K562 (cell line): Measurements from ENCODE around the gene SLC4A4. TPM values are rescaled to one million over a fixed set of nuclear protein-coding genes. Genes with fewer than 3 reads are reported as not detected.

Source experiments
- ATAC-seq: fragments of 200-7000 bp; cut with Tn5 transposase; 3 replicates; pipeline ENCODE4 v1.9.1; 2020; ENCODE audit warnings: moderate library complexity
- BruUV-seq: library from RNA; stranded (reverse); fragments of 400-500 nt; replicated peaks from 2 replicates; lab custom pipeline; 2021; lab: Mats Ljungman, UMichigan
- CTCF ChIA-PET: fragments of 300-600 bp; formaldehyde crosslinking; extraction: SDS; loops from one replicate; lab custom pipeline; 2021; ENCODE audit warnings: low intra/inter-chr PET ratio; lab: Yijun Ruan, JAX
- POLR2A ChIA-PET: fragments of 300-600, 350-650 bp; sonication (Branson Sonifier 250); formaldehyde crosslinking; extraction: SDS; loops from one replicate; lab custom pipeline; 2021; ENCODE audit warnings: antibody characterized with exemption, inconsistent platforms; lab: Yijun Ruan, JAX
- DNase-seq, 4 experiments: peaks; one replicate each; pipeline versions ENCODE4 v3.0.0 to v3.0.0-alpha.2; 2011 to 2018; ENCODE audit warnings: low spot score in 3 of 4, mixed read lengths in 3 of 4; ENCODE audit errors: extremely low read depth in 1 of 4
- FAIRE-seq: peaks from 2 replicates; lab custom pipeline; 2011; peaks lifted over from hg19 to GRCh38; lab: Jason Lieb, UNC
- H2AFZ ChIP-seq: 2 replicates; pipeline ENCODE4 v1.6.0; 2011; ENCODE audit warnings: low read depth, low read length, control low read depth, inconsistent platforms
- H3K27ac ChIP-seq: fragments of 200-600 bp; 3 replicates; pipeline ENCODE4 v1.8.0; 2011; ENCODE audit warnings: low read depth, mild to moderate bottlenecking, control low read depth, inconsistent platforms, low read length, moderate library complexity, mixed read lengths; ENCODE audit errors: extremely low read depth
- H3K27me3 ChIP-seq, 2 experiments: fragments of 300-600 bp in 1 of 2; 2 replicates in 1 of 2; 3 replicates in 1 of 2; pipeline versions ENCODE4 v1.6.0 to v1.8.0; 2011; ENCODE audit warnings: inconsistent platforms in 2 of 2, low read length in 2 of 2, mild to moderate bottlenecking in 1 of 2, mixed read lengths in 1 of 2, moderate library complexity in 1 of 2; ENCODE audit not compliant: control insufficient read depth in 2 of 2, insufficient read depth in 2 of 2
- H3K36me3 ChIP-seq: fragments of 300-600 bp; 3 replicates; pipeline ENCODE4 v1.8.0; 2011; ENCODE audit warnings: mild to moderate bottlenecking, low read length, inconsistent platforms; ENCODE audit not compliant: control insufficient read depth, insufficient read depth
- H3K4me1 ChIP-seq, 2 experiments: fragments of 200-600 bp in 1 of 2; replicated peaks in 1 of 2; 2 replicates in 1 of 2; 3 replicates in 1 of 2; pipeline versions ENCODE4 v1.5.1 to v1.8.0; 2011; ENCODE audit warnings: inconsistent platforms in 2 of 2, low read length in 2 of 2, mild to moderate bottlenecking in 1 of 2, mixed read lengths in 1 of 2, moderate library complexity in 1 of 2; ENCODE audit not compliant: control insufficient read depth in 2 of 2, insufficient read depth in 2 of 2
- H3K4me2 ChIP-seq: 2 replicates; pipeline ENCODE4 v1.6.1; 2011; ENCODE audit warnings: low read length, control low read depth, inconsistent platforms, mixed read lengths; ENCODE audit not compliant: insufficient read depth
- H3K4me3 ChIP-seq: fragments of 200-600 bp; sonication (generic), shearing (Covaris generic); 2 replicates; pipeline ENCODE4 v1.5.1; 2016; ENCODE audit warnings: control low read depth, inconsistent platforms
- H3K79me2 ChIP-seq: fragments of 200-600 bp; 3 replicates; pipeline ENCODE4 v1.8.0; 2011; ENCODE audit warnings: low read length, inconsistent platforms; ENCODE audit not compliant: control insufficient read depth, insufficient read depth
- H3K9ac ChIP-seq, 2 experiments: 2 replicates each; pipeline versions ENCODE4 v1.6.0 to v1.6.1; 2011; ENCODE audit warnings: low read depth in 2 of 2, low read length in 2 of 2, control low read depth in 1 of 2, inconsistent platforms in 1 of 2, mild to moderate bottlenecking in 1 of 2, mixed read lengths in 1 of 2; ENCODE audit not compliant: insufficient read depth in 1 of 2
- H3K9me1 ChIP-seq: one replicate; pipeline ENCODE4 v1.6.0; 2011; ENCODE audit warnings: inconsistent platforms, mild to moderate bottlenecking, low read length, moderate library complexity; ENCODE audit not compliant: control insufficient read depth, insufficient read depth
- H3K9me3 ChIP-seq: replicated peaks from 2 replicates; pipeline ENCODE4 v1.5.1; 2011; ENCODE audit warnings: low read depth, low read length, inconsistent platforms; ENCODE audit not compliant: control insufficient read depth, insufficient read depth
- H4K20me1 ChIP-seq: replicated peaks from 2 replicates; pipeline ENCODE4 v1.6.1; 2011; ENCODE audit warnings: low read length, inconsistent platforms, mixed read lengths; ENCODE audit not compliant: control insufficient read depth, insufficient read depth
- C11orf30 ChIP-seq: fragments of 450-650 bp; IDR thresholded peaks from 2 replicates; pipeline ENCODE4 v1.6.1; 2016; ENCODE audit warnings: low read depth, mild to moderate bottlenecking
- CBX1 ChIP-seq: sonication (generic); IDR thresholded peaks from 2 replicates; pipeline ENCODE4 v1.6.1; 2016; ENCODE audit warnings: antibody characterized with exemption, low read depth, mild to moderate bottlenecking
- CBX2 ChIP-seq: fragments of 200-600 bp; sonication (generic); IDR thresholded peaks from one replicate; pipeline ENCODE4 v1.6.1; 2012; ENCODE audit warnings: mild to moderate bottlenecking, low read length, inconsistent platforms; ENCODE audit not compliant: insufficient read depth, poor library complexity, severe bottlenecking
- COPS2 ChIP-seq: fragments of 450-650 bp; conservative IDR thresholded peaks from 2 replicates; pipeline ENCODE4 v1.6.1; 2016; ENCODE audit warnings: mild to moderate bottlenecking, moderate library complexity
- DNMT1 ChIP-seq: fragments of 450-650 bp; IDR thresholded peaks from 2 replicates; pipeline ENCODE4 v1.6.1; 2016; ENCODE audit warnings: antibody characterized with exemption, mild to moderate bottlenecking
- SP2 ChIP-seq: IDR thresholded peaks from 2 replicates; pipeline ENCODE4 v1.6.1; 2011; ENCODE audit warnings: mild to moderate bottlenecking, low read depth, low read length, moderate library complexity; ENCODE audit not compliant: poor library complexity, severe bottlenecking; ENCODE audit errors: extremely low read depth
- SPI1 ChIP-seq: IDR thresholded peaks from 2 replicates; pipeline ENCODE4 v1.6.1; 2011; ENCODE audit warnings: low read depth, low read length, control low read depth, borderline replicate concordance
- WGBS: fragments of 100-300 bp; shearing (Covaris generic); methylation state at CpG from one replicate; pipeline ENCODE4 v1.1.6; 2016; ENCODE audit warnings: low coverage, mixed read lengths; ENCODE audit not compliant: insufficient coverage; ENCODE audit errors: missing lambda C conversion rate; 5-methylcytosine and 5-hydroxymethylcytosine counted together
- in situ Hi-C: fragments of 300-500 bp; cut with MboI; formaldehyde crosslinking; loops from 4 replicates; pipeline ENCODE4 v1.15.0; 2018; ENCODE audit warnings: inconsistent platforms, mixed read lengths
- intact Hi-C: fragments of 100-400 bp; cut with micrococcal nuclease; formaldehyde crosslinking; loops from 2 replicates; pipeline ENCODE4 v1.14.2; 2022
- polyA plus RNA-seq, 8 experiments: library from polyadenylated mRNA; depleted of rRNA in 4 of 8; stranded (reverse) in 5 of 8; unstranded in 3 of 8; fragments of >200 nt; fragmentation: Nextera tagmentation in 2 of 8; fragmentation: Illumina TruSeq in 1 of 8; extraction: Ambion mirVana in 2 of 8; extraction: Trizol in 1 of 8; gene quantifications; 2 replicates each; pipeline versions ENCODE4 v1.2.1 to v1.2.3, GENCODE V29; 2011 to 2014; ENCODE audit warnings: inconsistent platforms in 1 of 8, missing spikeins in 1 of 8
- total RNA-seq, 7 experiments: library from RNA; depleted of rRNA in 6 of 7; stranded (reverse); fragments of >200 nt in 6 of 7; fragmentation: Illumina TruSeq in 2 of 7; extraction: Trizol in 2 of 7; gene quantifications; 2 replicates each; pipeline versions ENCODE4 v1.2.1 to v1.2.3, GENCODE V29; 2011 to 2021; ENCODE audit warnings: low replicate concordance in 1 of 7
- TF ChIP-seq, protein P1 (sequence below): sonication (generic); formaldehyde crosslinking; IDR thresholded peaks from 2 replicates; pipeline ENCODE4 v1.8.0; 2022; ENCODE audit warnings: mild to moderate bottlenecking, missing genetic modification reagents

The SLC4A4 gene
- total and polyA plus RNA-seq, 9 of the 15 experiments (the other 6 are each of a cell fraction or from before 2014, with no cell fraction given) = 0.01 to 0.18 (median 0.07) TPM; not detected in 2

DNA sequence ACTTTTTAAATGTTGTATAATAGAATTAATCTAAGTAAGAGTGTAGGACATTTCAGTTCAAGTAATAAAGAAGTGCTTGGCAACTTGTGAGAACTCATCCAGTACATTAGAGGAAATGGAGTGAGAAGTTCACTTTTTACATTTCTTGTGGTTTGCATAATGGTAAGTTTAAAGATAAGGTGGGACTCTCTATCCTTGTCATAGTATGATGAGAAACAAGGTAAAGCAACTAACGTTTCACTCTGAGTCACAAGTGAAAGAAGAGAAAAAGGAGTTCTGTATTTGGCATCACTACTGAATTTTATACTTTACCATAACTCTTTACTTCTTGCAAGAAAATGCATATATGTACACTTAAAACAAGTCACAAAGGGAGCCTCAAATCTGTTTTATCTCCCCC lies 219.4 kb downstream of the SLC4A4 start:
- Histone ChIP-seq H3K79me2 (no peaks in the 10 kb centered on the region), H4K20me1 (no peaks in the 10 kb centered on the region), H3K9me3 (no peaks in the 10 kb centered on the region), H3K27ac (no peak overlapping the region), H3K4me3 (no peak overlapping the region), H3K9ac (no peak overlapping the region), H3K4me2 (no peak overlapping the region), H3K4me1 (no peaks in the 10 kb centered on the region), H3K27me3 (no peaks in the 10 kb centered on the region)
- BruUV-seq = no TSS peak
- intact Hi-C loops = loop anchor here (10.0 kb wide), 1 partner anchor 373 kb away; no protein-coding TSS in a partner anchor
- DNase-seq (no peak), FAIRE-seq (no peak)
- WGBS = 0% methylated on average over 1 of the region's 1 CpG
- CTCF ChIA-PET = no interaction called here
- in situ Hi-C loops = no loop called here
- TF ChIP-seq SPI1 (no peak), C11orf30 (no peak), SP2 (no peak), CBX2 (no peak), DNMT1 (no peak), COPS2 (no peak), CBX1 (no peak)
- TF ChIP-seq, protein P1, sequence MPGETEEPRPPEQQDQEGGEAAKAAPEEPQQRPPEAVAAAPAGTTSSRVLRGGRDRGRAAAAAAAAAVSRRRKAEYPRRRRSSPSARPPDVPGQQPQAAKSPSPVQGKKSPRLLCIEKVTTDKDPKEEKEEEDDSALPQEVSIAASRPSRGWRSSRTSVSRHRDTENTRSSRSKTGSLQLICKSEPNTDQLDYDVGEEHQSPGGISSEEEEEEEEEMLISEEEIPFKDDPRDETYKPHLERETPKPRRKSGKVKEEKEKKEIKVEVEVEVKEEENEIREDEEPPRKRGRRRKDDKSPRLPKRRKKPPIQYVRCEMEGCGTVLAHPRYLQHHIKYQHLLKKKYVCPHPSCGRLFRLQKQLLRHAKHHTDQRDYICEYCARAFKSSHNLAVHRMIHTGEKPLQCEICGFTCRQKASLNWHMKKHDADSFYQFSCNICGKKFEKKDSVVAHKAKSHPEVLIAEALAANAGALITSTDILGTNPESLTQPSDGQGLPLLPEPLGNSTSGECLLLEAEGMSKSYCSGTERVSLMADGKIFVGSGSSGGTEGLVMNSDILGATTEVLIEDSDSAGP (CRISPR knock-in tag) = no peak
- TF ChIP-seq, all 486 proteins: peak for 0
- H2AFZ ChIP-seq = no peak overlapping the region
- no peaks in the 10 kb centered on the region for H3K36me3 ChIP-seq
- no peak for ATAC-seq
- H3K9me1 ChIP-seq = no peaks in the 10 kb centered on the region
- POLR2A ChIA-PET = no interaction called here
